Upper lobe of right lung (tissue), 1 donor: ENCODE data around the gene DUS1L. TPM values are rescaled to one million over a fixed set of nuclear protein-coding genes. Genes with fewer than 3 reads are reported as not detected.

Experiments
- ATAC-seq: fragments of 200-7000 bp; cut with Tn5 transposase; one replicate; pipeline ENCODE4 v1.9.1; 2020; ENCODE audit warnings: mild to moderate bottlenecking, moderate library complexity
- DNase-seq: peaks from one replicate; pipeline ENCODE4 v3.0.0-alpha.2; 2020
- H3K27ac ChIP-seq: fragments of 200-600 bp; one replicate; pipeline ENCODE4 v1.8.0; 2022
- H3K27me3 ChIP-seq: fragments of 200-600 bp; one replicate; pipeline ENCODE4 v1.8.0; 2022; ENCODE audit warnings: mild to moderate bottlenecking
- H3K36me3 ChIP-seq: fragments of 200-600 bp; one replicate; pipeline ENCODE4 v1.8.0; 2022
- H3K4me1 ChIP-seq: fragments of 200-600 bp; one replicate; pipeline ENCODE4 v1.8.0; 2022
- H3K4me3 ChIP-seq: fragments of 200-600 bp; one replicate; pipeline ENCODE4 v1.8.0; 2022; ENCODE audit warnings: mild to moderate bottlenecking
- H3K9me3 ChIP-seq: fragments of 200-600 bp; one replicate; pipeline ENCODE4 v1.8.0; 2022
- intact Hi-C: fragments of 100-400 bp; cut with DNase I; formaldehyde crosslinking; loops from one replicate; pipeline ENCODE4 v1.11.0; 2022
- total RNA-seq: library from RNA; stranded (reverse); fragmentation: NEBNext Ultra II Directional; extraction: Animal tissue kit (Norgen Biotek cat#: 25700); gene quantifications from one replicate; pipeline ENCODE4 v1.2.1, GENCODE V29; 2021
- TF ChIP-seq, protein P1 (sequence below): fragments of 200-600 bp; IDR thresholded peaks from one replicate; pipeline ENCODE4 v1.8.0; 2022; ENCODE audit warnings: antibody characterized with exemption
- donor health status: DM: no; HTN: yes; CAD: no; lungs with severe emphysema.

DUS1L gene
- total RNA-seq, 1 donor from 2014 or later, result 82.4 TPM

DNA sequence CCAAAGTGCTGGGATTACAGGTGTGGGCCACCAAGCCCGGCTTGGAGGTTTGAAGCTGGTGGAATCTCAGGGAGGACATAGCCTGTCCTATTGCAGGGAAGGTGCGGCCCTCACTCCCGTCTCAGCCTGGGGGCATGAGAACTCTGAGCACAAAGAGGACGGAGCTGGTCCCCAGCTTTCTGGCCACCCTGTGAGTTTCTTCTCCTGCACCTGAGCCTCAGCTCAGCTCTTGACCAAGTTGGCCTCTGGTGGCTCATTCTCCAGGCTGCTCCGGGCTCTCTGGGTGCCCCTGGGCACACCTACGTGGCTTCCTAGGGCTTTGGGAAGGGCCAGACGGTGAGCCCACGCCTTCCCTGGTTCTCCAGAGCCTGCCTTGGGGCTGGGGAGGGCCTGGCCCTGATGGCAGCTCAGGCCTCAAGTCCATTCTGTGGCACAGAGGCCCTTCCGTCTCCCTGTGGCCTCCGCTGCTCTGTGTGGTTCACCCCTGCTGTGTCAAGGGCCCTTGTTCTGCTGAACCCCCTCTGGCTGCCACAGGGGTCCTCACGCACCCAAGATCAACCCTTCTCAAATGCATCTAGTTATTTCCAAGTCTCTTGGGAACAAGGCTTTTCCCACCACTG is 39.3 kb upstream of the DUS1L start:
- Histone ChIP-seq H3K36me3 (no peaks in the 10 kb centered on the region), H3K4me3 (no peak overlapping the region), H3K27ac (peak overlapping the region; percentile 90), H3K9me3 (no peaks in the 10 kb centered on the region), H3K27me3 (no peaks in the 10 kb centered on the region), H3K4me1 (peaks cover 46% of the 10 kb centered on the region)
- TF ChIP-seq, protein P1, sequence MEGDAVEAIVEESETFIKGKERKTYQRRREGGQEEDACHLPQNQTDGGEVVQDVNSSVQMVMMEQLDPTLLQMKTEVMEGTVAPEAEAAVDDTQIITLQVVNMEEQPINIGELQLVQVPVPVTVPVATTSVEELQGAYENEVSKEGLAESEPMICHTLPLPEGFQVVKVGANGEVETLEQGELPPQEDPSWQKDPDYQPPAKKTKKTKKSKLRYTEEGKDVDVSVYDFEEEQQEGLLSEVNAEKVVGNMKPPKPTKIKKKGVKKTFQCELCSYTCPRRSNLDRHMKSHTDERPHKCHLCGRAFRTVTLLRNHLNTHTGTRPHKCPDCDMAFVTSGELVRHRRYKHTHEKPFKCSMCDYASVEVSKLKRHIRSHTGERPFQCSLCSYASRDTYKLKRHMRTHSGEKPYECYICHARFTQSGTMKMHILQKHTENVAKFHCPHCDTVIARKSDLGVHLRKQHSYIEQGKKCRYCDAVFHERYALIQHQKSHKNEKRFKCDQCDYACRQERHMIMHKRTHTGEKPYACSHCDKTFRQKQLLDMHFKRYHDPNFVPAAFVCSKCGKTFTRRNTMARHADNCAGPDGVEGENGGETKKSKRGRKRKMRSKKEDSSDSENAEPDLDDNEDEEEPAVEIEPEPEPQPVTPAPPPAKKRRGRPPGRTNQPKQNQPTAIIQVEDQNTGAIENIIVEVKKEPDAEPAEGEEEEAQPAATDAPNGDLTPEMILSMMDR, result no peak
- DNase-seq (no peak), ATAC-seq (no peak)
- intact Hi-C loops, result no loop called here

DNA sequence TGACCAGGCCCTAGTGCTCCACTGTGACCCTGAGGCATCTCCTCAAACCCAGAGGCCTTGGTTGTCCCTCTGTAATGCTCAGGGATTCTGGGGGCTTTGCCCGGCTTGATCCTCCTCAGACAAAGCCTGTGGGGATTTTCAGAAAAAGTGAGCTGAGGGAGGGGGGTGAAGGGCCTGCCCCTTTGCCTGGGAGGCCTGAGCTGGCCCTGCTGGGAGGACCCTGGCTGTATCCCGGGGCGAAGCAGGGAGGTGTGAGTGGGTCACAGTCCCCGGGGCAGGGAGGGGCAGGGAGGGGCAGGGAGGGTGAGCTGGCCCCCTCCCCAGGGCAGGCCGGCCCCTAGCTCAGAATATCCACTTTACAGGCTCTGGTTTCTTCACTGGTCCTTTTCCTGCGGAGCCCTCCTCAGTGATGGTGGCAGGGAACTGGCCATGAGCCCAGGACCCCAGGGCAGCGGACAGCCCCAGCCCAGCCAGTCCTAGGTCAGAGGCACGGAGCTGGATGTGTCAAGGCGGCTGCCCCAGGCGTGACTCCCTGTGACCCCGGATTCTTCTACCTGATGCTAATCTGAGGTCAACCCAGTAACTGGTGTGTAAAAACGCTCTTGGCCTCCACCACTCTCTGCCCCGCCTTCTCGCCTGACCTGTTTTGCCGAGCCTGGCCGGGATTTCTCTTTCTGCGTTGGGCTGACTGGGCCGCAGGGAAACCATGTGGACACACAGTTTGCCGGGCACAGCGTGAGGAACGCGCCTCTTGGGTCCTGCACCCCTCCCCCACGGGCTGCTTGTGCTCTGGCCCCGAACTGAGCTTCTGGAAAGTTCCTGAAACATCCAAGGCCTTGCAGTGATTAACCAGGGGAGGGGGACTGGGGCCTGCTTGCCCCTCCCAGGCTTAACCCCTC is 38.2 kb upstream of the DUS1L start:
- peak; percentile 56 for ATAC-seq
- Histone ChIP-seq H3K27ac (peak overlapping the region; percentile 90), H3K27me3 (no peaks in the 10 kb centered on the region), H3K36me3 (no peaks in the 10 kb centered on the region), H3K9me3 (no peaks in the 10 kb centered on the region), H3K4me1 (peaks cover 55% of the 10 kb centered on the region), H3K4me3 (no peak overlapping the region)
- DNase-seq, result peak; percentile 89
- TF ChIP-seq, protein P1, result no peak
- intact Hi-C loops, result no loop called here

DNA sequence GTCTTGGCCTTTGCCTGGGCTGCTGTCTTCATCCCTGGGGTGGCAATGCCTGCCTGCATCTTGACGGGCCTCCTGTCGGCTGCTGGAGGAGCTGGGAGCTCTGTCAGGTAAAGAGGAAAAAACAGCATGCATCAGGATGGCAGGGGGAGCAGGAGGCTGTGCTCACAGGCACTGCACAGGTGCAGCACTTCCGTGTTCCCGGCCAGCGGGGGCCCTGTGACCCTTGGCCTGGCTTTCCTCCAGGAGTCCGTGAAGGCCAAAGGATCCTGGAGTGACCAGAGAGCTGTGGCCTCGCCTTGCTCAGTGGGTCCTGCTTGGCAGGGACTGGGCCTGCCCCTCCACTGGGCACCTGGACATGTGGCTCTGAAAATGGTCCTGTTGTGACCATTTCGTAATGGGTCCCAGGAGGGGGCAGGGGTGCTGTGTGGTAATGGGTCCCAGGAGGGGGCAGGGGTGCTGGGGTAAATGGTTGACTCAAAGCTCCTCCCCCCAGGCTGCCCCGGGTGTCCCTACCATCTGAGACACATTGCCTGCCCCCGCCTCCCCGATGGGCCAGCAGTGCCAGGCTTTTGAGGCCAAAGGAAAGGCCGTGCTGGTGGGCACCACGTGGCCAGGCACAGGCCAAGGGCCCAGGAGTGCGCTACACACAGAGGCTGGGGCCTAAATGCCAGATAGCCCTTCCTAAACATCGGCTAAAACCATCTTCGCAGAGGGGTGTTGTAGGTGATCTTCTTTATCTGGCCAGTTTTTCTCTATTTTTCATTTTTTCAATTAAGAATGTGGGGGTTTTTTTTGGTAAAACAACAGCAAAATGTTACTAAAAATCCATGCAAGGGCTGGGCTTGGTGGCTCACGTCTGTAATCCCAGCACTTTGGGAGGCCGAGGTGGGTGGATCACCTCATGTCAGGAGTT is 36.4 kb upstream of the DUS1L start:
- no peak overlapping the region for H3K4me3 ChIP-seq
- ATAC-seq (no peak), DNase-seq (no peak)
- H3K27ac ChIP-seq, result no peak overlapping the region
- no peaks in the 10 kb centered on the region for H3K36me3 ChIP-seq
- no peaks in the 10 kb centered on the region for H3K9me3 ChIP-seq
- peaks cover 41% of the 10 kb centered on the region for H3K4me1 ChIP-seq
- intact Hi-C loops, result no loop called here
- TF ChIP-seq, protein P1, result no peak
- no peaks in the 10 kb centered on the region for H3K27me3 ChIP-seq

DNA sequence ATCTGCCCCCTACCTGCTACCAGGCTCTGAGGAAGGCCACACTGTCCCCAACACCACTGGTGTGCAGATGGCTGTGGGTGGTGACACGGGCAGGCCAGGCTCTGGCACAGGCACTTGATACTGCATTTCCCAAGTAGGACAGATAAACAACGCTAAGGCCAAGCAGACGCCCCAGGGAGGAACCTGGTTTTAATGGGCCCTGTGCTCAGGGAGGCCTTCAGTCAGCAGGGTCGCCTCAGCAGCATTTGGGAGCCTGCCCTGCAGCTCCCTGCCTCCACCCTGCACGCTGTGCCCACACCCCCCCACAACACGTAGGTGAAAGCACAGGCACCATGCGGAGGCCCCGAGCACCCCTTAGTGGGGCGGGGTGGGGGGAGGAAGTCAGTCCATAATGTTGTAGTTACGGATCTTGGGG is 35.7 kb upstream of the DUS1L start:
- Histone ChIP-seq H3K27ac (no peak overlapping the region), H3K27me3 (no peaks in the 10 kb centered on the region), H3K36me3 (no peaks in the 10 kb centered on the region), H3K9me3 (no peaks in the 10 kb centered on the region), H3K4me3 (no peak overlapping the region), H3K4me1 (peaks cover 41% of the 10 kb centered on the region)
- TF ChIP-seq, protein P1, result no peak
- ATAC-seq (no peak), DNase-seq (no peak)
- intact Hi-C loops, result no loop called here

DNA sequence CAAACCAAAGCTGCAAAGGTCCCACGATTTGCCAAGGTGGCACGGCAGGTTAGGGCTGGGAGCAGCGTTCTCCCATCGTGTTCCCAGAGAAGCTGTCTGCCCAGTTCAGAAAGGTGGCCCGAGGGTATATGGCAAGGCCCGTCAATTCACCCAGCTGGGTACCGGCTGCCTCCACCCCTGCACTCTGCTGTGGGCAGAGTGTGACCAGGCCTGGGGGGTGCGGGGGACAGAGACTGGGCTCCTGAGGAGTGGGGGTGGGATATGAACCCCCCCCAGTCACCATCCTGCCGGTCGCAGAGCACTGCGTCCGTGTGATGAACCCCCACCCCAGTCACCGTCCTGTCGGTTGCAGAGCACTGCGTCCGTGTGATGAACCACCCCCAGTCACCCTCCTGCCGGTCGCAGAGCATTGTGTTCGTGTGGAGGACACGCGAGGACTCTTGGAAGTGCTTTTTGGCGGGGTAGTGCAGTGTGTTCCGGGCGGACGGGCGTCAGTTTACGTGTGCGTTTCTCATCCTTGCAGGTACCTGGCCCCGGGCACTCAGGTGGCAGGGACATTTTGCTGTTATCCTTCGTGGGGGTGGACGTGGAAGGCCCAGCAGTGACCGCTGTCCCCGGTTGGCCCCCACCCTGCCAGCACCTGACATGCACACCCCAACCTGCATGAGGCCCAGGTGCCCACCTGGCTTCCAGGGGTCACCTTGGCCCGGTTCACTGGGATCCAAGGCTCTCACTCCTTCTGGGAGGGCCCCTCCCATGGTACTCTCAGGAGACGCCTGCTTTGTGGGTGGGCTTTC is 35.1 kb upstream of the DUS1L start:
- H3K27ac ChIP-seq, result no peak overlapping the region
- no peaks in the 10 kb centered on the region for H3K9me3 ChIP-seq
- H3K4me3 ChIP-seq, result no peak overlapping the region
- H3K4me1 ChIP-seq, result peaks cover 36% of the 10 kb centered on the region
- TF ChIP-seq, protein P1, result no peak
- ATAC-seq (no peak), DNase-seq (no peak)
- H3K27me3 ChIP-seq, result no peaks in the 10 kb centered on the region
- intact Hi-C loops, result no loop called here
- H3K36me3 ChIP-seq, result peaks cover 5% of the 10 kb centered on the region
